Endometrial microvascular endothelial cells (primary cell): ENCODE data around the gene ATP1B2. TPM values are rescaled to one million over a fixed set of nuclear protein-coding genes. Genes with fewer than 3 reads are reported as not detected.
"Not testable (repeated sequence)": the region's sequence is repeated elsewhere in the genome, so short reads cannot be mapped to it uniquely, and the experiment has no call there.

Experiments
- in situ Hi-C: cut with HindIII; loops from 2 replicates; pipeline ENCODE4 v1.10.0; 2017; ENCODE audit warnings: low sequenced_read_pairs, low pct_unique_long_range_greater_than_20kb; ENCODE audit errors: inconsistent ontology term
- total RNA-seq: library from RNA; depleted of rRNA; stranded (reverse); fragments of >200 nt; gene quantifications from one replicate; pipeline ENCODE4 v1.2.3, GENCODE V29; 2015; ENCODE audit errors: inconsistent ontology term

ATP1B2 gene
- total RNA-seq, 1 donor from 2014 or later = not detected

DNA sequence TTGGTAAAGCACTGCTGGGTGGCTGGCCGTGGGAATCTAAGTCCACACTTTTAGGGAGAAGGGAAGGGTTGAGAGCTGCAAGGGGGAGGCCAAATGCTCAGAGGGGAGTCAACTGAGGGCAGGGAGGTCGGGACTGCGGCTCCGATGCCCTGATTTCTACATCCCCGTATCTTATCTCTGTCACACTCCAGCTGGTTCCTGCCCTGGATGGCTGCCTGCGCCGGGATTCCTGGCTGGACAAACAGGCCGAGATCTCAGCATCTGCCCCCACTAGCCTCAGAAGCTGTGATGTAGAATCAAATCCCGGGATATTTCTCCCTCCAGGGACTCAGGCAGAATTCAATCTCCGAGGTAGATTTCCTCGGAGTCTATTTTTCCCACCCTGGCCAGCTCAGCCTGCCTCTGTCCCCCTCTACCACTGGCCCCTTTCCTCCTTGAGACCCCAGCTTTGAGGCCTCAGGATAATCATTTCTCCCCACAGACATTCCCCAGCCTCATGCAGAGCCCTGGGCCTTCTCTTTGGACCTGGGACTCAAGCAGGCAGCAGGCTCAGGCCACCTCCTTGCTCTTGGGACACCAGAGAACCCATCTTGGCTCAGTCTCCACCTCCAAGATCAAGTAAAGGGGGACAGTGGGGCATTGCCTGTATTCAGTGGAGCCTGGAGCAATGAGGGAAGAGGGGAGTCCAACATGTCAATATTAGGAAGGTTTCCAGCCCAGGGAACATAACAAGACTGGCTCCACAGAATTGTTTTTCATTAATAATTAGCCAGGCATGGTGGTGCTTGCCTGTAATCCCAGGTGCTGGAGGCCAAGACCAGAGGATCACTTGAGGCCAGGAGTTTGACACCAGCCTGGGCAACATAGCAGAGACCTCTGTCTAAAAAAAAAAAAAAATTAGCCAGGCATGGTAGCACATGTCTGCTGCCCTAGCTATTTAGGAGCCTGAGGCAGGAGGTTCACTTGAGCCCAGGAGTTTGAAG is 19.0 kb upstream of the ATP1B2 start:
- in situ Hi-C loops = no loop called here

DNA sequence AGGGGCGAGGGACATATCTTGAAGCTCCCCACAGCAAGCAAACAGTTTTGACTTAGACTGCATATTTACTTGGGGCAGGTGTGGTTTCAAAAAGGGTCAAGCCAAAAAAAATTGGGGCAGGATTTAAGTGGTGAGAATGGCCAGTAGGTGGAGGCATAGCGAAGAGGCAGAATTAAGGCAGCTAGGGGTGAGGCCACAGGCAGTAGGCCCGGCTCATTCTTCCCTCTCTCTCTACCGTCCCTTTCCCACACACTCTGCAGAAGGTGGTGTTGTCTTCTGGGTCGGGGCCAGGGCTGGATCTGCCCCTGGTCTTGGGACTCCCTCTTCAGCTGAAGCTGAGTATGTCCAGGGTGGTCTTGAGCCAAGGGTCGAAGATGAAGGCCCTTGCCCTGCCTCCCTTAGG is 18.2 kb upstream of the ATP1B2 start:
- in situ Hi-C loops = no loop called here

- in situ Hi-C loops = no loop called here
These were observed 17.6 kb upstream of the ATP1B2 start for GRCh38 chr17:7633093-7633492.

GRCh38 chr17:7634384-7634783 is 16.3 kb upstream of the ATP1B2 start:
- in situ Hi-C loops = no loop called here

DNA sequence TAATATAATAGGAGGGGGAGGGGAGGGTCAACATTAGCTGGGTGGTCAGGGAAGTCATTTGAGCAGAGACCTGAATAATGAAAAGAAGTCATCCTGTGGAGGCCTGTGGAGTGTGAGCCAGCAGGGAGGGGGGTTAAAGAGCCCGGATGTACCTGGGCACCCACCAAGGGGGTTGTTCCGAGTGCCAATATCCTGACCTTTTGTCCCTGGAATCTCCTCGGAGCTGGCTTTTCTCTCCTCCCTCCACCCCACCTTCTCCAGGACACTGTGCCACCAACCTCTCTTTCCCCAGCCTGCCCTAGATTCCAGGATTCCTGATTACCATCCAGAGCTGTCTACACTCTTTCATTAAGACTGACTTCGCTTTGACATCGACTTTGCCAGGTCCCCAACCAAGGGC is 14.6 kb upstream of the ATP1B2 start:
- in situ Hi-C loops = no loop called here

DNA sequence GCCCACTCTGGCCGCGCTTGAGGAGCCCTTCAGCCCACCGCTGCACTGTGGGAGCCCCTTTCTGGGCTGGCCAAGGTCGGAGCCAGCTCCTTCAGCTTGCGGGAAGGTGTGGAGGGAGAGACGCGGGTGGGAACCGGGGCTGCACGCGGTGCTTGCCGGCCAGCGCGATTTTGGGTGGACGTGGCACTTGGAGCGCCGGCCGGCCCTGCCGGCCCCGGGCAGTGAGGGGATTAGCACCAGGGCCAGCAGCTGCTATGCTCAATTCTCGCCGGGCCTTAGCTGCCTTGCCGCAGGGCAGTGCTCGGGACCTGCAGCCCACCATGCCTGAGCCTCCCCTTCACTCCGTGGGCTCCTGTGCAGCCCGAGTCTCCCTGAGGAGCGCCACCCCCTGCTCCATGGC is 9.9 kb upstream of the ATP1B2 start:
- in situ Hi-C loops = no loop called here

DNA sequence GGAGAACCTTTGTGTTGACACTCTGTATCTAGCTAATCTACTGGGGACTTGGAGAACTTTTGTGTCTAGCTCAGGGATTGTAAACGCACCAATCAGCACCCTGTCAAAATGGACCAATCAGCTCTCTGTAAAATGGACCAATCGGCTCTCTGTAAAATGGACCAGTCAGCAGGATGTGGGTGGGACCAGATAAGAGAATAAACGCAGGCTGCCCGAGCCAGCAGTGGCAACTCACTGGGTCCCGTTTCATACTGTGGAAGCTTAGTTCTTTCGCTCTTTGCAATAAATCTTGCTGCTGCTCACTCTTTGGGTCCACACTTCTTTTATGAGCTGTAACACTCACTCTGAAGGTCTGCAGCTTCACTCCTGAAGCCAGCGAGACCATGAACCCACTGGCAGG is 9.1 kb upstream of the ATP1B2 start:
- in situ Hi-C loops = not testable (repeated sequence)

DNA sequence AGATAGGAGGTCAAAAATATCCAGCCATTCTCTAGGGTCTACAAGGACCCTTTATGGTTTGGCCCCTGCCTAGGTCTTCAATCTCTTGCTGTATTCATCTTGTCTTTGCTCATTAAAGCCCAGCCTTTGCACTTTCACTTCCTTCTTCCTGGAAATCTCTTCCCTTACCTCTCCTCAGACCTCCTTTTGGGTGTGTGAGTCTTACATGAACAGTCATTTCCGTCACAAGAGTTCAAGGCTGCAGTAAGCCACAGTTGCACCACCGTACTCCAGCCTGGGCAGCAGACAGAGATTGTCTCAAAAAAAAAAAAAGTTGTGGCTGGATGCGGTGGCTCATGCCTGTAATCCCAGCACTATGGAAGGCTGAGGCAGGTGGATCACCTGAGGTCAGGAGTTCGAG is 6.0 kb upstream of the ATP1B2 start:
- in situ Hi-C loops = no loop called here

DNA sequence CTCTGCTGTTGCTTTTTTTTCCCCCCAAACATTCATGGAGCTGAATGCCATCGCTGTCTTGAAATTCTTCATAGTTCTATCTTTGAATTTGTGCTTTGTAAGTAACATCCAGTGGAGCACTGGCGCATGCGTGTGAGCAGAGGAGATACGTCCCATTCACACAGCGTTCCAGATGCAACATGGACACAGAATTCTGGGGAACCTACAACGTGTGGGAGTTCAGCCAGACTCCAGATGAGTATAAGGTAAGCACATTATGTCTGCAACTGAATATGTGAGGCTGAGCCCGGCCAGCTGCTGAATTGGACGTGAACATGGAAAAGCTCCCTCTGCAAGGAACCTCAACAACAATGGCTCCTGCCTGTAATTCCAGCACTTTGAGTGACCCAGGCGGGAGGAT is 4.3 kb upstream of the ATP1B2 start:
- in situ Hi-C loops = no loop called here

GRCh38 chr17:7647018-7647417 is 3.7 kb upstream of the ATP1B2 start:
- in situ Hi-C loops = no loop called here

- in situ Hi-C loops = no loop called here
These were observed 455 bp downstream of the ATP1B2 start for GRCh38 chr17:7651097-7651664.

GRCh38 chr17:7651665-7652387 is 1.1 kb downstream of the ATP1B2 start:
- in situ Hi-C loops = no loop called here

DNA sequence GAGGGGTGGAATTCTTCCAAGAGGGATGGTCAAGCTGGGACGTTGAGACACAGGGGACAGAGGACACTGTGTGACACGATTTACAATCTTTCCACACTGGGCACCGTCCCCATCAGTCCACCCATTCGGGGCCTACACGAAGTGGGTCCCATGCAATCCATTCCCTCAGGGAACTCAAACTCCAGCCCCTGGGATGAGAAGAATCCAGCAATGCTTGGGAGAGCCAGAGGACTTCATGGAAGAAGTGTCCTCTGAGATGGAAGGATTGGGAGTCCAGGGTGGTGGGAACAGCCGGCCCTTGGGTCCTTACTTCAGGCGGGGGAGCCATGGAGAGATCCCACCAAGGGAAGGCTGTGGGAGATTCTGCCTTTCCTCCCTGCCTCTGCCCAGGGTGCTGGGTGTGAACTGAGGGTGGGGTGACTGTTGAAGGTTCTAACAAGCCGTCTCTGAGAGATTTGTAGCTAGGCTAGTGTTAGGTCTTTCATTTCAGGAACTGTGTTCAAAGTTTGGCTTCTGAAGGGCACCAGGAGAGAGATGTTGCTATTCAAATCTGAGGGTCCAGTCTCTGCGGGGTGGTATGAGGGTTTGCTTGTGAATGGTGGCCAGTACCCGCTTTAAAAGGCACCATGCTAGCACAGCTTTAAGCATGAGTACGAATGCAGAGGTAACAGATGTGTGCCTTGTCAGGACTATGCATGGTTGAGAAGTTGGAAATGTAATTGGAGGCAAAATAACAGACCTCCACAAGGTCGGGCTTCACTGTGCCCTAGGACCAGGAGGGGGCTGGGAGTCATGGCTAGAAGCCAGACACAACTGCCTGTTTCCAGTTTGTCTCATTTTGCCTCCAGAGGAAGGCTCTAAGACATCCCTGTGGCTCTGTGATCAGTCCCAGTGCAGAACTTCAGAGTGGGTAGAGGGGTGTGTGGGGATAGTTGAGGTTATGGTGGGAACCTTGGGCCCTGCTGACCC is 1.9 kb downstream of the ATP1B2 start:
- in situ Hi-C loops = no loop called here

- in situ Hi-C loops = no loop called here
These were observed 4.3 kb downstream of the ATP1B2 start for GRCh38 chr17:7654832-7655540.

- in situ Hi-C loops = no loop called here
These were observed 4.8 kb downstream of the ATP1B2 start for GRCh38 chr17:7655541-7655840.

DNA sequence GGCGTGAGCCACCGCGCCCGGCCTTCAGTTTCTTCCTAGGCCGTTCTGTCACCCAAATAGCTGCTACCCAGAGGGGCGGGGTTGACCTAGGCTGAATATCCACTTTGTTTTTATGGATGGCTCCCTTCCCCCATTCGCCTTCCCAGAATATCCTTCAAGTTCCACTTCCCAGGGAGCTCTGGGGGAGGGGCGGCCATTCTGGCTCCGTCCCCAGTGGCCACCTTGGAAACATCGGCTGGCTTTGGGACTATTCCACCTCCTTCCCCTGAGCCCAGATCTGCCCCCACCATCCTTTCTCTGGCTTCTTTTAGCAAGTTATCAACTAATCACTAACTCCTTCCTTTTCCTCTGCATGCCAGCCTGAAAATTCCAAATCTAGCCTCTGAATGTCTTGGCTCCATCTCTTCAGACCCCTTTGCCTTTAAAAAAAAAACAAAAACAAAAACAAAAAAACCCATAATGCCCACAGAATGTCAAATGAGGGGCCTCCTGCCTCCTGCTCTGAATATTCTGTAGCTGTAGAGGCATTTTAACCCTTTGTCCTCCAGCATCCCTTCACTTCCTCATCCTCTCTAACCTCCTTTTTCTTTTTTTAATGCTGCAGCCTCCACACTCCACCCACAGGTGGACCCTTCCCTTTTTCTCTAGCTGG is 6.4 kb downstream of the ATP1B2 start:
- in situ Hi-C loops = no loop called here

GRCh38 chr17:7667656-7668406 is 17.1 kb downstream of the ATP1B2 start:
- in situ Hi-C loops = no loop called here
